MCF 10A (cell line): Measurements from ENCODE around the gene TAGLN. TPM values are rescaled to one million over a fixed set of nuclear protein-coding genes. Genes with fewer than 3 reads are reported as not detected.

Source experiments
- BruUV-seq: library from RNA; stranded (reverse); fragments of 400-500 nt; replicated peaks from 2 replicates; lab custom pipeline; 2021; lab: Mats Ljungman, UMichigan
- CTCF ChIA-PET: fragments of 300-600 bp; sonication (Branson Sonifier 250); formaldehyde crosslinking; extraction: SDS; loops from one replicate; lab custom pipeline; 2021; ENCODE audit warnings: antibody characterized with exemption, inconsistent platforms; lab: Yijun Ruan, JAX
- POLR2A ChIA-PET: fragments of 300-600, 350-650 bp; sonication (Branson Sonifier 250); formaldehyde crosslinking; extraction: SDS; loops from one replicate; lab custom pipeline; 2020; ENCODE audit warnings: antibody characterized with exemption, inconsistent platforms; lab: Yijun Ruan, JAX
- DNase-seq: peaks from one replicate; pipeline ENCODE4 v3.0.0-alpha.2; 2018; ENCODE audit not compliant: unreplicated experiment
- H3K27ac Mint-ChIP-seq: one replicate; pipeline ENCODE4 v1.8.0; 2022; ENCODE audit warnings: mild to moderate bottlenecking, low read depth, mixed read lengths; ENCODE audit not compliant: unreplicated experiment
- H3K27me3 Mint-ChIP-seq: one replicate; pipeline ENCODE4 v1.8.0; 2022; ENCODE audit warnings: mixed read lengths; ENCODE audit not compliant: insufficient read depth, unreplicated experiment
- H3K36me3 Mint-ChIP-seq: one replicate; pipeline ENCODE4 v1.8.0; 2022; ENCODE audit warnings: mild to moderate bottlenecking, moderate library complexity, mixed read lengths; ENCODE audit not compliant: insufficient read depth, unreplicated experiment
- H3K4me1 Mint-ChIP-seq: one replicate; pipeline ENCODE4 v1.8.0; 2022; ENCODE audit warnings: mixed read lengths; ENCODE audit not compliant: insufficient read depth, unreplicated experiment
- H3K4me3 Mint-ChIP-seq: one replicate; pipeline ENCODE4 v1.8.0; 2022; ENCODE audit warnings: mild to moderate bottlenecking, moderate library complexity, mixed read lengths; ENCODE audit not compliant: unreplicated experiment
- H3K9me3 Mint-ChIP-seq: one replicate; pipeline ENCODE4 v1.8.0; 2022; ENCODE audit warnings: mixed read lengths; ENCODE audit not compliant: unreplicated experiment
- CTCF ChIP-seq: fragments of 200-600 bp; IDR thresholded peaks from one replicate; pipeline ENCODE4 v1.8.0; 2022; ENCODE audit warnings: antibody characterized with exemption, mild to moderate bottlenecking; ENCODE audit not compliant: unreplicated experiment
- intact Hi-C: fragments of 100-400 bp; cut with micrococcal nuclease; formaldehyde crosslinking; loops from 2 replicates; pipeline ENCODE4 v1.14.1; 2022
- total RNA-seq: library from RNA; stranded (reverse); gene quantifications from 2 replicates; pipeline ENCODE4 v1.2.3, GENCODE V29; 2022

TAGLN gene
- total RNA-seq, 1 experiment from 2014 or later, result 45.4 TPM

- no peaks in the 10 kb centered on the region for H3K9me3 Mint-ChIP-seq
- H3K27ac Mint-ChIP-seq, result peak overlapping the region; percentile 89
- no peak overlapping the region for H3K4me3 Mint-ChIP-seq
- ChIA-PET CTCF (interaction anchor here (0.6 to 4.2 kb wide), 6 partner anchors 10 to 235 kb away, joined by 3 to 27 read pairs (median 4); partner anchors contain the start of genes PAFAH1B2, PCSK7 and RNF214), POLR2A (interaction anchor here (1.3 to 2.1 kb wide), 2 partner anchors 10 to 43 kb away, joined by 4 to 6 read pairs; partner anchors contain the start of genes PCSK7 and SIDT2)
- H3K4me1 Mint-ChIP-seq, result peaks cover 14% of the 10 kb centered on the region
- no TSS peak for BruUV-seq
- no peak for TF ChIP-seq CTCF
- H3K36me3 Mint-ChIP-seq, result peaks cover 70% of the 10 kb centered on the region
- DNase-seq, result no peak
- no peaks in the 10 kb centered on the region for H3K27me3 Mint-ChIP-seq
- intact Hi-C loops, result no loop called here
Observed at GRCh38 chr11:117220999-117221774, 22.0 kb downstream of the TAGLN start.

- peak overlapping the region; percentile 89 for H3K27ac Mint-ChIP-seq
- ChIA-PET POLR2A (interaction anchor here (0.6 to 2.1 kb wide), 5 partner anchors 10 to 371 kb away, joined by 3 to 6 read pairs (median 4); partner anchors contain the start of genes PCSK7, RNF214 and SIDT2), CTCF (interaction anchor here (0.6 to 4.2 kb wide), 7 partner anchors 9 to 530 kb away, joined by 3 to 27 read pairs (median 4); partner anchors contain the start of genes PCSK7 and RNF214)
- H3K27me3 Mint-ChIP-seq, result no peaks in the 10 kb centered on the region
- peaks cover 14% of the 10 kb centered on the region for H3K4me1 Mint-ChIP-seq
- no TSS peak for BruUV-seq
- H3K9me3 Mint-ChIP-seq, result no peaks in the 10 kb centered on the region
- intact Hi-C loops, result no loop called here
- no peak overlapping the region for H3K4me3 Mint-ChIP-seq
- peaks cover 70% of the 10 kb centered on the region for H3K36me3 Mint-ChIP-seq
- TF ChIP-seq CTCF, result no peak
- peak; percentile 87 for DNase-seq
Observed at GRCh38 chr11:117221775-117222517, 22.8 kb downstream of the TAGLN start.

- no TSS peak for BruUV-seq
- Mint-ChIP-seq H3K9me3 (no peaks in the 10 kb centered on the region), H3K4me3 (no peak overlapping the region), H3K27ac (no peak overlapping the region), H3K36me3 (peaks cover 67% of the 10 kb centered on the region), H3K27me3 (no peaks in the 10 kb centered on the region), H3K4me1 (peaks cover 14% of the 10 kb centered on the region)
- ChIA-PET POLR2A (interaction anchor here (1.8 to 4.5 kb wide), 3 partner anchors 9 to 45 kb away, joined by 6 to 14 read pairs (median 6); partner anchors contain the start of genes PCSK7, RNF214 and SIDT2), CTCF (interaction anchor here (1.2 kb wide), 1 partner anchor 532 kb away, joined by 3 read pairs; no protein-coding TSS in a partner anchor)
- no peak for TF ChIP-seq CTCF
- DNase-seq, result no peak
- intact Hi-C loops, result no loop called here
Observed at GRCh38 chr11:117222991-117223740, 24.0 kb downstream of the TAGLN start.
